AG08395 (cell line): ENCODE results near the gene RNF148.

ENCODE experiments used
- DNase-seq: peaks from one replicate; pipeline ENCODE4 v3.0.0; 2012; ENCODE audit warnings: mixed read lengths, low spot score

Gene RNF148, protein sequence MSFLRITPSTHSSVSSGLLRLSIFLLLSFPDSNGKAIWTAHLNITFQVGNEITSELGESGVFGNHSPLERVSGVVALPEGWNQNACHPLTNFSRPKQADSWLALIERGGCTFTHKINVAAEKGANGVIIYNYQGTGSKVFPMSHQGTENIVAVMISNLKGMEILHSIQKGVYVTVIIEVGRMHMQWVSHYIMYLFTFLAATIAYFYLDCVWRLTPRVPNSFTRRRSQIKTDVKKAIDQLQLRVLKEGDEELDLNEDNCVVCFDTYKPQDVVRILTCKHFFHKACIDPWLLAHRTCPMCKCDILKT

GRCh38 chr7:122702872-122703510 is at the start of gene RNF148:
TSS of gene RNF148 (minus strand) at chr7:122702922. CDS start at chr7:122702750, 172 bp downstream.
- DNase-seq = no peak

- no peak for DNase-seq
Measured at GRCh38 chr7:122750389-122750788, 47.7 kb upstream of the RNF148 start.

DNA sequence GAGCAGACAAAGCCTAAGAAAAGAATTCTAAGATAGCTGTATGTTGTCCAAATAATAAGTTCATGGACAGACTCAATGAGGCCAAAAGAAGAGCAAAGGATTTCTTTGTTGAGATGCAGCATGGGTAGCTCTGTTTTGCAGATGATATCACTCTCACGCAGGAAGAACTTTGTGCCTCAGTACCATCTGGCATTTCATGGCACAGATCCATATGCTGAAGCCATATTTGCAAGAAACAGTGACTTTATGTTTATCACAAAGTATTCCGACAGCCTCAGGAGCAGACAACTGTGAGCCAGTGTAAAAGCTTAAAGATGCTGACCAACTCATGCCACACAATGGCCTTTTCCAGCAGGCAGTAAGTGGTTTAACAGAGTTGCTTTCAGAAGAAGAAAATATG is 45.5 kb upstream of the RNF148 start:
- no peak for DNase-seq

DNA sequence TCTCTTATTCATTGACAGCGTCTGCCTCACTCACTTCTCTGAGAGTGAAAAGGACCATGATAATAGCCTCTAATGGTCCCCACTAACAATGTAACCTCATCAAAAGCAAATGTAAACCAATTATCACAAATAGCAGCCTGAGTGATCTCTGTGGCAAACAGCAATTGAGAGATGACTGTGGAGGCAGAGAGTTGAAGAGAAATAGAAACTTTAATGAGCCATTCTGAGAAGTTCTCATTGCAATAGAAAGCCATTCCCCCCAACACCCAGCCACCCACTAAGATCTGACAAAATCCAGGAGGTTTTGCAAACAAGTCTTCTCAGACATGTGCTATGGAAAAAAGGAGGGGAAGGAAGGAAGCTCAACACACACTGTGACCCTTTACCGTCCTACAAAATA is 44.2 kb upstream of the RNF148 start:
- no peak for DNase-seq

- no peak for DNase-seq
Measured at GRCh38 chr7:122743211-122743610, 40.5 kb upstream of the RNF148 start.

- no peak for DNase-seq
Measured at GRCh38 chr7:122738947-122739346, 36.2 kb upstream of the RNF148 start.

GRCh38 chr7:122736183-122736582 is 33.5 kb upstream of the RNF148 start:
- DNase-seq = no peak

GRCh38 chr7:122727759-122728158 is 25.0 kb upstream of the RNF148 start:
- DNase-seq = no peak

GRCh38 chr7:122727354-122727753 is 24.6 kb upstream of the RNF148 start:
- no peak for DNase-seq

DNA sequence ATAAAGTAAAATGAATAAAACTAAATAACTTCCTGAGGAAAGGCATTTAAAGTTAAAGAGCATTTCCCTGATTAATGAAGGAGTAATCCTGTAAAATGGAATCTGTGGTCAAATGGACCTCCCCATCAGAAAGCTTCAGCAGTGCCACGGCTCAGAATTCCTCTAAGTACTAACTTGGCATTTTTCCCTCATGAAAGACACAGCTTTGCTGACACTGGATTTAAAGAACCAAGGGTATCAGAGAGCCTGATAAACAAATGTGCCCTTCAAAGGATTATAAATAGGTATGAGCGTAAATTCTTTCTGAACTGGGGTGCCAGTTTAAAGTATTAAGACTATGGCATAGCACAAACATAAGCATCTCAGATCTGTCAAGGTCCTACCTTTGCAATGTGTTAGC is 24.2 kb upstream of the RNF148 start:
- no peak for DNase-seq

GRCh38 chr7:122724366-122724765 is 21.6 kb upstream of the RNF148 start:
- no peak for DNase-seq

DNA sequence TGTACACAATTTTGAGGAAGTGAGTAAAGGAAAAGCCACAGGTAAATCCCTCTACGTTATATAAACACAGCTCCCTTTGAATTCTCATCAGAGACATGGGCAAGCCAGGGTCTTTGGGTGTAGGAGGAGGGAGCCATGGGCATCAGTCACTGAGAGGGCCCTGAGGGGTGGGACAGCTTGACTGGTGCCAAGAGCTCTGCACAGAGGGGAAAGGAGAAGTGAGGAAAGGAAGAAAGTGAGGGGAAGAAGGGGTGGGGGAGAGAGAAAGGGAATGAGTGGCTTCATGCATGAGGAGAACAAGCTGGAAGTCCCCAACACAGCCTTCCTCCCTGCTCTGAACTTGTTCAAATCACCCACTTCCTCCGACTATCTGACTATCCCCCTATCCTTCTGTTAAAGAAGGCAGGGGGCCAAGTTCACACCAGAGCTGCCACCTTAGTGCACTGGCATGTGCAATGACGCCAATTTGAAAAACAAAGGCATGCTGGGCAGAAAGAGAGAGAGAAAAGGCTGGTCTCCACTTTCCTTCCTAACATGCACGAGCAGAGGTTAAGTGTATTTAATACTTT is 16.4 kb upstream of the RNF148 start:
- no peak for DNase-seq

- no peak for DNase-seq
Measured at GRCh38 chr7:122717356-122718089, 14.8 kb upstream of the RNF148 start.

- no peak for DNase-seq
Measured at GRCh38 chr7:122715183-122715582, 12.5 kb upstream of the RNF148 start.

DNA sequence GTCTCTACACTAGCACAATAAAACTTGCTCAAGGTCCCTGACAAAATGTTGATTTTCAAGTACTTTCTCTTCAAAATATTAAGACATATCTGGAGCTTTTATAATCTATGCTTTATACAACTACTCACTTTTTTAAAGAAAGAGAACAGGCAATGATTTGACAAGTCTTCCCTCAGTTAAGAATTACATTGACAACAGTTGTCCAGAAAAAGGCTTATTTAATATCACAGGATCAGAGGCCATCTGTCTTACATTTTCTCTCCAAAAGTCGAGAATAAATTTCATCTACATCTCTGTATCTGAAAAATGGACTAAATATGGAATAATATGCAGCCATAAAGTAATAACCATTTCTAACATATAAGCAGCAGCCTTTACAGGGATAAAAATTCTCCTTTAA is 8.2 kb upstream of the RNF148 start:
- DNase-seq = no peak

GRCh38 chr7:122709930-122710646 is 7.4 kb upstream of the RNF148 start:
- no peak for DNase-seq

DNA sequence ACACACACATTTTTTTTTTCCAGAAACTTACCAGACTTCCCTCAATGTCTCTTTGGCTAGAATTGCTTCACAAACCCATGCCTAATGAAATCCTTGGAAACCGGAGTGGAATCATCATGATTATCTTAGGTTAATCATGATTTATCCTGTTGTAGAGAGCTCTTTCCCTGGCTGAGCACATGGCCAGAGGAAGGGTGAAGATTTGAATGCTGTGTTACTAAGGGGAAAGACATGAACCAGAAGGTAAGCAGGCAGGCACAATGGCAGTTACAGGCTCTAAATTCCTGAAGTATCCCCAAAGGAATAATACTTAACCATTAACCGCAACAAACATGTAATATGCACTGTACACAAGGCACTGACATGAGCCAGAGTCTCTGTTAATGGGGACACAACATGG is 4.1 kb upstream of the RNF148 start:
- no peak for DNase-seq

- no peak for DNase-seq
Measured at GRCh38 chr7:122699017-122699416, 3.7 kb downstream of the RNF148 start, which contains the start of gene RNF133. TSS of gene RNF133 (minus strand) at chr7:122699117. CDS start at chr7:122698918, 199 bp downstream.

DNA sequence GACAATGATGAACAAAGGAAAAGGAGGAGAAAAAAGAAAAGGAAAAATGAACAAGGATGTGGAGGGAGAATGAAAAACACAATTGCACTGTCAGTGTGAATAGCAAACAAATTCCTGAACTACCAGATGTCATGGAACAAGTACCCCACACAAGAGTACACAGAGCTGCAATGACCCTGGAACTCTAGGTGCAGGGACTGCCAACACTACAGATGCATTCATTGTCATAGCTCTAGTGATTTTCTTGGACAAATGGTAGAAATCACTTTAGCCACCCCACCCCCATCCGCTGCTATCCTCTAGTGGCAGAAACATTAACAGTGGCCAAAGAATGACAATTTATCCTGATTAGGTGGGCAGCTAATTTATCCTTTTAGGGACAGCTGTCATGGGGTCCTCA is 6.9 kb downstream of the RNF148 start:
- DNase-seq = no peak

- no peak for DNase-seq
Measured at GRCh38 chr7:122694697-122695096, 8.0 kb downstream of the RNF148 start.

GRCh38 chr7:122692769-122693309 is 9.9 kb downstream of the RNF148 start:
- DNase-seq = no peak
